HepG2 (cell line): ENCODE measurements around the gene NES. TPM values are rescaled to one million over a fixed set of nuclear protein-coding genes. Genes with fewer than 3 reads are reported as not detected.

Source experiments
- ATAC-seq: fragments of 200-7000 bp; cut with Tn5 transposase; 3 replicates; pipeline ENCODE4 v1.9.1; 2020; ENCODE audit warnings: mild to moderate bottlenecking, moderate library complexity
- BruUV-seq: library from RNA; stranded (reverse); fragments of 400-500 nt; replicated peaks from 2 replicates; lab custom pipeline; 2021; lab: Mats Ljungman, UMichigan
- CTCF ChIA-PET: fragments of 300-600 bp; formaldehyde crosslinking; extraction: SDS; loops from one replicate; lab custom pipeline; 2021; ENCODE audit warnings: low total read pairs, inconsistent platforms, low intra/inter-chr PET ratio; lab: Yijun Ruan, JAX
- POLR2A ChIA-PET: fragments of 350-600 bp; sonication (Branson Sonifier 250); formaldehyde crosslinking; loops from one replicate; lab custom pipeline; 2020; ENCODE audit warnings: antibody characterized with exemption, inconsistent platforms; lab: Yijun Ruan, JAX
- DNase-seq: peaks from one replicate; pipeline ENCODE4 v3.0.0-alpha.2; 2015; ENCODE audit warnings: low spot score
- FAIRE-seq: peaks from 3 replicates; lab custom pipeline; 2011; peaks lifted over from hg19 to GRCh38; lab: Jason Lieb, UNC
- H2AFZ ChIP-seq: one replicate; pipeline ENCODE4 v1.6.1; 2011; ENCODE audit warnings: low read length, inconsistent platforms
- H3K27ac ChIP-seq: fragments of 300-600 bp; 3 replicates; pipeline ENCODE4 v1.8.0; 2011; ENCODE audit warnings: mixed run types, mild to moderate bottlenecking, mixed read lengths, low read length, inconsistent platforms; ENCODE audit not compliant: insufficient read depth; ENCODE audit errors: extremely low read length
- H3K27me3 ChIP-seq, 2 experiments: fragments of 200-600 bp in 1 of 2; 2 replicates in 1 of 2; 3 replicates in 1 of 2; pipeline versions ENCODE4 v1.6.0 to v1.8.0; 2011; ENCODE audit warnings: low read length in 2 of 2, mild to moderate bottlenecking in 2 of 2, moderate library complexity in 2 of 2, inconsistent platforms in 1 of 2; ENCODE audit not compliant: insufficient read depth in 2 of 2, control insufficient read depth in 1 of 2
- H3K36me3 ChIP-seq, 2 experiments: fragments of 200-600 bp in 1 of 2; replicated peaks in 1 of 2; 2 replicates in 1 of 2; 3 replicates in 1 of 2; pipeline versions ENCODE4 v1.5.1 to v1.8.0; 2011; ENCODE audit warnings: low read length in 2 of 2, inconsistent platforms in 1 of 2; ENCODE audit not compliant: insufficient read depth in 2 of 2, control insufficient read depth in 1 of 2
- H3K4me1 ChIP-seq: 2 replicates; pipeline ENCODE4 v1.5.1; 2012; ENCODE audit warnings: low read length, inconsistent platforms; ENCODE audit not compliant: insufficient read depth
- H3K4me2 ChIP-seq: 2 replicates; pipeline ENCODE4 v1.6.0; 2011; ENCODE audit warnings: low read depth, low read length, inconsistent platforms
- H3K4me3 ChIP-seq, 3 experiments: fragments of 200-600 bp in 1 of 3; sonication (generic), shearing (Covaris generic) in 1 of 3; replicated peaks in 1 of 3; 2 replicates each; pipeline ENCODE4 v1.5.1; 2011 to 2016; ENCODE audit warnings: low read length in 3 of 3, inconsistent platforms in 2 of 3, low read depth in 2 of 3, mild to moderate bottlenecking in 2 of 3, control low read depth in 1 of 3, mixed read lengths in 1 of 3; ENCODE audit not compliant: insufficient read depth in 1 of 3
- H3K79me2 ChIP-seq: one replicate; pipeline ENCODE4 v1.6.1; 2011; ENCODE audit warnings: low read length, inconsistent platforms; ENCODE audit not compliant: insufficient read depth
- H3K9ac ChIP-seq: 2 replicates; pipeline ENCODE4 v1.6.0; 2011; ENCODE audit warnings: mild to moderate bottlenecking, low read depth, low read length, inconsistent platforms; ENCODE audit not compliant: insufficient read depth
- H3K9me3 ChIP-seq: 2 replicates; pipeline ENCODE4 v1.5.1; 2012; ENCODE audit warnings: mild to moderate bottlenecking, low read length
- H4K20me1 ChIP-seq: 2 replicates; pipeline ENCODE4 v1.6.0; 2011; ENCODE audit warnings: inconsistent platforms, mild to moderate bottlenecking, low read length, moderate library complexity; ENCODE audit not compliant: insufficient read depth
- AGO1 ChIP-seq: fragments of 200-400 bp; formaldehyde crosslinking; IDR thresholded peaks from 2 replicates; pipeline ENCODE4 v1.6.1; 2017; ENCODE audit warnings: mild to moderate bottlenecking, low read depth, low read length, moderate library complexity; ENCODE audit not compliant: poor library complexity, severe bottlenecking
- AGO2 ChIP-seq: fragments of 200-400 bp; formaldehyde crosslinking; optimal IDR thresholded peaks from 2 replicates; pipeline ENCODE3; 2017; ENCODE audit warnings: mild to moderate bottlenecking, low read depth, low read length, moderate library complexity
- AHR ChIP-seq: IDR thresholded peaks from 2 replicates; pipeline ENCODE4 v1.6.1; 2018; ENCODE audit warnings: missing genetic modification reagents, missing compliant biosample characterization
- AKAP8 ChIP-seq: sonication (generic); formaldehyde crosslinking; IDR thresholded peaks from 2 replicates; pipeline ENCODE4 v1.5.1; 2020; ENCODE audit warnings: mild to moderate bottlenecking, missing genetic modification reagents
- CC2D1A ChIP-seq: sonication (generic); formaldehyde crosslinking; IDR thresholded peaks from 2 replicates; pipeline ENCODE4 v1.8.1; 2023; ENCODE audit warnings: mild to moderate bottlenecking, missing genetic modification reagents
- DPF2 ChIP-seq: sonication (generic); formaldehyde crosslinking; IDR thresholded peaks from 2 replicates; pipeline ENCODE4 v1.4.0; 2020; ENCODE audit warnings: mild to moderate bottlenecking, low read depth, missing genetic modification reagents, borderline replicate concordance
- POLR2A ChIP-seq, 2 experiments: IDR thresholded peaks; 2 replicates each; pipeline ENCODE4 v1.6.1; 2011; ENCODE audit warnings: low read depth in 2 of 2, low read length in 2 of 2, mild to moderate bottlenecking in 1 of 2, moderate library complexity in 1 of 2; ENCODE audit not compliant: insufficient read depth in 1 of 2
- POLR2AphosphoS5 ChIP-seq: IDR thresholded peaks from 2 replicates; pipeline ENCODE4 v1.6.1; 2012; ENCODE audit warnings: low read depth, low read length
- RBFOX2 ChIP-seq: fragments of 200-400 bp; formaldehyde crosslinking; IDR thresholded peaks from 2 replicates; pipeline ENCODE4 v1.6.1; 2017; ENCODE audit warnings: low read depth, mild to moderate bottlenecking, low read length
- RFXANK ChIP-seq: IDR thresholded peaks from 2 replicates; pipeline ENCODE4 v1.6.1; 2016
- SMARCC2 ChIP-seq: fragments of 450-650 bp; IDR thresholded peaks from 2 replicates; pipeline ENCODE4 v1.6.1; 2017; ENCODE audit warnings: antibody characterized with exemption, mild to moderate bottlenecking
- SUZ12 ChIP-seq: fragments of 150-350 bp; IDR thresholded peaks from 2 replicates; pipeline ENCODE4 v1.6.1; 2014; ENCODE audit warnings: low read depth, low read length
- ZFAT ChIP-seq: sonication (generic); formaldehyde crosslinking; conservative IDR thresholded peaks from 2 replicates; pipeline ENCODE4 v1.8.1; 2023; ENCODE audit warnings: missing genetic modification reagents, inconsistent platforms
- ZKSCAN1 ChIP-seq: fragments of 150-350 bp; IDR thresholded peaks from 2 replicates; pipeline ENCODE4 v1.6.1; 2014; ENCODE audit warnings: low read length
- ZNF331 ChIP-seq: sonication (generic); formaldehyde crosslinking; IDR thresholded peaks from 2 replicates; pipeline ENCODE4 v1.4.0; 2020; ENCODE audit warnings: missing genetic modification reagents
- ZNF777 ChIP-seq: sonication (generic); formaldehyde crosslinking; IDR thresholded peaks from 2 replicates; pipeline ENCODE4 v1.4.0; 2020; ENCODE audit warnings: missing genetic modification reagents
- ZNF790 ChIP-seq: sonication (generic); formaldehyde crosslinking; IDR thresholded peaks from 2 replicates; pipeline ENCODE4 v1.8.0; 2022; ENCODE audit warnings: missing genetic modification reagents, mild to moderate bottlenecking, borderline replicate concordance
- ZNF879 ChIP-seq: sonication (generic); formaldehyde crosslinking; IDR thresholded peaks from 2 replicates; pipeline ENCODE4 v1.8.1; 2023; ENCODE audit warnings: missing genetic modification reagents
- WGBS: methylation state at CpG from one replicate; pipeline ENCODE4 v1.1.6; 2017; ENCODE audit warnings: low lambda C conversion rate; 5-methylcytosine and 5-hydroxymethylcytosine counted together
- in situ Hi-C: cut with HindIII; loops from 2 replicates; pipeline ENCODE4 v1.10.0; 2017; ENCODE audit warnings: low pct_unique_long_range_greater_than_20kb; ENCODE audit not compliant: extremely low pct_ligation_motif_present
- intact Hi-C: fragments of 100-400 bp; cut with micrococcal nuclease; formaldehyde crosslinking; loops from one replicate; pipeline ENCODE4 v1.10.0; 2022; ENCODE audit not compliant: unreplicated experiment
- polyA plus RNA-seq, 8 experiments: library from polyadenylated mRNA; depleted of rRNA in 3 of 8; stranded (reverse) in 7 of 8; unstranded in 1 of 8; fragments of >200 nt; fragmentation: Illumina TruSeq in 4 of 8; extraction: Trizol in 4 of 8; gene quantifications; 2 replicates each; pipeline versions ENCODE4 v1.2.1 to v1.2.3, GENCODE V29; 2011 to 2016; ENCODE audit warnings: low read depth in 4 of 8, missing spikeins in 1 of 8, mixed read lengths in 1 of 8; ENCODE audit not compliant: insufficient read depth in 1 of 8
- total RNA-seq, 5 experiments: library from RNA; depleted of rRNA; stranded (reverse); fragments of >200 nt; fragmentation: Illumina TruSeq; extraction: Trizol; gene quantifications; 2 replicates each; pipeline ENCODE4 v1.2.3, GENCODE V29; 2016; ENCODE audit warnings: low read depth in 1 of 5
- TF ChIP-seq, protein P1 (sequence below): IDR thresholded peaks from 2 replicates; pipeline ENCODE4 v1.6.1; 2016; ENCODE audit warnings: missing compliant biosample characterization, missing genetic modification reagents, borderline replicate concordance
- TF ChIP-seq, protein P2 (sequence below): sonication (generic); formaldehyde crosslinking; IDR thresholded peaks from 2 replicates; pipeline ENCODE4 v1.4.0; 2020; ENCODE audit warnings: low read depth, mild to moderate bottlenecking, missing genetic modification reagents

NES gene
- total and polyA plus RNA-seq, 2 of the 13 experiments (the other 11 are each of a cell fraction or from before 2014, with no cell fraction given) = 1.7 to 16.6 TPM

DNA sequence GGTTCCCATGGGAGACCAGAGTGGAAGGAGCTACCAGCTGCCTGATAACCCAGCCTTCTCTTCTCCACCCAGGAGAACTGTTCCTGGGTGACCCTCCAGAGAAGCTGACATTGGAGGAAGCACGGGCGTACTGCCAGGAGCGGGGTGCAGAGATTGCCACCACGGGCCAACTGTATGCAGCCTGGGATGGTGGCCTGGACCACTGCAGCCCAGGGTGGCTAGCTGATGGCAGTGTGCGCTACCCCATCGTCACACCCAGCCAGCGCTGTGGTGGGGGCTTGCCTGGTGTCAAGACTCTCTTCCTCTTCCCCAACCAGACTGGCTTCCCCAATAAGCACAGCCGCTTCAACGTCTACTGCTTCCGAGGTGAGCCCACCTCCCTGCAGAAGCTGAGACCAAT lies 28.7 kb downstream of the NES start:
- ChIA-PET CTCF (no interaction called here), POLR2A (interaction anchor here (0.7 to 1.3 kb wide), 3 partner anchors 10 to 104 kb away, joined by 3 to 4 read pairs (median 4); no protein-coding TSS in a partner anchor)
- TF ChIP-seq AKAP8 (CRISPR knock-in tag) (peak; percentile 34; the same call in 1 of the 2 replicates), RBFOX2 (peak; percentile 33; the same call in 1 of the 2 replicates), POLR2A (IDR thresholded peaks at IDR 0.05; ENCODE audit: insufficient read depth in 1 of 2, low read depth in 2 of 2, low read length in 2 of 2) (0 out of 4 replicates have a peak, but pooled peaks of 1 of the 2 experiments have one; percentile 27), SUZ12 (no peak), AGO2 (peak; percentile 59), AGO1 (peak; percentile 73)
- Histone ChIP-seq H3K4me1 (no peaks in the 10 kb centered on the region), H3K27ac (no peak overlapping the region), H3K9ac (no peak overlapping the region), H4K20me1 (peaks cover 62% of the 10 kb centered on the region), H3K36me3 (peaks cover 0 to 7% of the 10 kb centered on the region in 2 experiments; a peak in 2 of 5 replicates), H3K79me2 (no peaks in the 10 kb centered on the region), H3K4me3 (no peak overlapping the region), H3K9me3 (no peaks in the 10 kb centered on the region), H3K27me3 (no peaks in the 10 kb centered on the region), H2AFZ (no peak overlapping the region), H3K4me2 (no peak overlapping the region)
- 89% methylated on average over 4 of the region's 10 CpGs for WGBS
- in situ Hi-C loops (no loop called here), intact Hi-C loops (no loop called here)
- BruUV-seq = no TSS peak
- ATAC-seq (no peak), DNase-seq (no peak), FAIRE-seq (no peak)

GRCh38 chr1:156647351-156647750 lies 29.9 kb downstream of the NES start:
- over 99% methylated on average over 10 of the region's 10 CpGs for WGBS
- no TSS peak for BruUV-seq
- Histone ChIP-seq H3K4me3 (no peak overlapping the region), H2AFZ (no peak overlapping the region), H4K20me1 (peaks cover 51% of the 10 kb centered on the region), H3K79me2 (no peaks in the 10 kb centered on the region), H3K4me1 (no peaks in the 10 kb centered on the region), H3K27ac (no peak overlapping the region), H3K9ac (no peak overlapping the region), H3K9me3 (no peaks in the 10 kb centered on the region), H3K36me3 (peaks cover 0 to 8% of the 10 kb centered on the region in 2 experiments; a peak in 2 of 5 replicates), H3K4me2 (no peak overlapping the region), H3K27me3 (no peaks in the 10 kb centered on the region)
- intact Hi-C loops = no loop called here
- in situ Hi-C loops = no loop called here
- CTCF ChIA-PET = no interaction called here
- POLR2A ChIA-PET = no interaction called here
- FAIRE-seq = no peak
- DNase-seq = no peak
- no peak for ATAC-seq
- TF ChIP-seq, protein P1, sequence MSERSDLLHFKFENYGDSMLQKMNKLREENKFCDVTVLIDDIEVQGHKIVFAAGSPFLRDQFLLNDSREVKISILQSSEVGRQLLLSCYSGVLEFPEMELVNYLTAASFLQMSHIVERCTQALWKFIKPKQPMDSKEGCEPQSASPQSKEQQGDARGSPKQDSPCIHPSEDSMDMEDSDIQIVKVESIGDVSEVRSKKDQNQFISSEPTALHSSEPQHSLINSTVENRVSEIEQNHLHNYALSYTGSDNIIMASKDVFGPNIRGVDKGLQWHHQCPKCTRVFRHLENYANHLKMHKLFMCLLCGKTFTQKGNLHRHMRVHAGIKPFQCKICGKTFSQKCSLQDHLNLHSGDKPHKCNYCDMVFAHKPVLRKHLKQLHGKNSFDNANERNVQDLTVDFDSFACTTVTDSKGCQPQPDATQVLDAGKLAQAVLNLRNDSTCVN (CRISPR knock-in tag) = no peak
- TF ChIP-seq, protein P2, sequence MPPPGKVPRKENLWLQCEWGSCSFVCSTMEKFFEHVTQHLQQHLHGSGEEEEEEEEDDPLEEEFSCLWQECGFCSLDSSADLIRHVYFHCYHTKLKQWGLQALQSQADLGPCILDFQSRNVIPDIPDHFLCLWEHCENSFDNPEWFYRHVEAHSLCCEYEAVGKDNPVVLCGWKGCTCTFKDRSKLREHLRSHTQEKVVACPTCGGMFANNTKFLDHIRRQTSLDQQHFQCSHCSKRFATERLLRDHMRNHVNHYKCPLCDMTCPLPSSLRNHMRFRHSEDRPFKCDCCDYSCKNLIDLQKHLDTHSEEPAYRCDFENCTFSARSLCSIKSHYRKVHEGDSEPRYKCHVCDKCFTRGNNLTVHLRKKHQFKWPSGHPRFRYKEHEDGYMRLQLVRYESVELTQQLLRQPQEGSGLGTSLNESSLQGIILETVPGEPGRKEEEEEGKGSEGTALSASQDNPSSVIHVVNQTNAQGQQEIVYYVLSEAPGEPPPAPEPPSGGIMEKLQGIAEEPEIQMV = no peak
- TF ChIP-seq ZNF790 (CRISPR knock-in tag) (no peak), ZNF879 (CRISPR knock-in tag) (no peak), ZNF777 (CRISPR knock-in tag) (no peak), ZNF331 (CRISPR knock-in tag) (no peak), ZFAT (CRISPR knock-in tag) (no peak), ZKSCAN1 (no peak), DPF2 (no peak), SMARCC2 (no peak), CC2D1A (CRISPR knock-in tag) (no peak), POLR2AphosphoS5 (peak; percentile 25; the same call in 1 of the 2 replicates), AHR (no peak), RFXANK (CRISPR knock-in tag) (no peak)
